Esophagus muscularis mucosa (tissue), 3 donors: Measurements from ENCODE around the gene XXYLT1.

Source experiments
- POLR2A ChIP-seq: fragments of 450-650 bp; IDR thresholded peaks from one replicate; pipeline ENCODE4 v1.6.1; 2017; ENCODE audit warnings: antibody characterized with exemption, moderate library complexity, mild to moderate bottlenecking, low read depth
- POLR2AphosphoS5 ChIP-seq, 2 donors: sonication (generic); formaldehyde crosslinking; IDR thresholded peaks; one replicate each; pipeline ENCODE4 v1.6.1; 2017; ENCODE audit warnings: antibody characterized with exemption in 2 of 2
- TF ChIP-seq, protein P1 (sequence below), 3 experiments: fragments of 200-600 bp in 2 of 3; fragments of 450-650 bp in 1 of 3; sonication (generic) in 2 of 3; IDR thresholded peaks; one replicate each; pipeline ENCODE4 v1.5.1; 2017 to 2019; ENCODE audit warnings: antibody characterized with exemption in 3 of 3, mild to moderate bottlenecking in 2 of 3, moderate library complexity in 1 of 3

- TF ChIP-seq, protein P1, sequence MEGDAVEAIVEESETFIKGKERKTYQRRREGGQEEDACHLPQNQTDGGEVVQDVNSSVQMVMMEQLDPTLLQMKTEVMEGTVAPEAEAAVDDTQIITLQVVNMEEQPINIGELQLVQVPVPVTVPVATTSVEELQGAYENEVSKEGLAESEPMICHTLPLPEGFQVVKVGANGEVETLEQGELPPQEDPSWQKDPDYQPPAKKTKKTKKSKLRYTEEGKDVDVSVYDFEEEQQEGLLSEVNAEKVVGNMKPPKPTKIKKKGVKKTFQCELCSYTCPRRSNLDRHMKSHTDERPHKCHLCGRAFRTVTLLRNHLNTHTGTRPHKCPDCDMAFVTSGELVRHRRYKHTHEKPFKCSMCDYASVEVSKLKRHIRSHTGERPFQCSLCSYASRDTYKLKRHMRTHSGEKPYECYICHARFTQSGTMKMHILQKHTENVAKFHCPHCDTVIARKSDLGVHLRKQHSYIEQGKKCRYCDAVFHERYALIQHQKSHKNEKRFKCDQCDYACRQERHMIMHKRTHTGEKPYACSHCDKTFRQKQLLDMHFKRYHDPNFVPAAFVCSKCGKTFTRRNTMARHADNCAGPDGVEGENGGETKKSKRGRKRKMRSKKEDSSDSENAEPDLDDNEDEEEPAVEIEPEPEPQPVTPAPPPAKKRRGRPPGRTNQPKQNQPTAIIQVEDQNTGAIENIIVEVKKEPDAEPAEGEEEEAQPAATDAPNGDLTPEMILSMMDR (IDR thresholded peaks at IDR 0.05): no peak
- no peak for TF ChIP-seq POLR2A
- no peak for TF ChIP-seq POLR2AphosphoS5 (IDR thresholded peaks at IDR 0.05)
Observed at GRCh38 chr3:195057716-195058115, 213.2 kb downstream of the XXYLT1 start.
